G401.6 (cell line): Measurements from ENCODE around the gene EPHA5.

Source experiments
- FAIRE-seq: peaks from 2 replicates; lab custom pipeline; 2012; peaks lifted over from hg19 to GRCh38; lab: Jason Lieb, UNC

EPHA5 gene

DNA sequence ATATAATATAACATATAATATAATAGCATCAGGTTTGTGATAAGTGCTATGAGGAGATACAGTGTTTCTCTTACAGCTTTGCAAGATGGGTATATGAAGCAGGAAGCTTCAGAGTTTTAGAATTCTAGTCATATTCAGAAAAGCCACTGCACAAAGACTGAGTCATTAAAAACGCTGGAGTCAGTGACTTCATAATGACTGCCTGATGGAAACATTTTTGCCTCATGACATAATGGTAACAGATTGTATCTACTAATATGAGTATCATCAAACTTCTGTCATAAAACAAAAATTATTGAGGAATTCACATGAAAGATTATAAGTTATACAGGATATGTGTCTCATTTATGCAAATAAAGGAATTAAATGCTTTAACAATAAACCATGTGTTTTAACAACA is 46.8 kb downstream of the EPHA5 start:
- no peak for FAIRE-seq

DNA sequence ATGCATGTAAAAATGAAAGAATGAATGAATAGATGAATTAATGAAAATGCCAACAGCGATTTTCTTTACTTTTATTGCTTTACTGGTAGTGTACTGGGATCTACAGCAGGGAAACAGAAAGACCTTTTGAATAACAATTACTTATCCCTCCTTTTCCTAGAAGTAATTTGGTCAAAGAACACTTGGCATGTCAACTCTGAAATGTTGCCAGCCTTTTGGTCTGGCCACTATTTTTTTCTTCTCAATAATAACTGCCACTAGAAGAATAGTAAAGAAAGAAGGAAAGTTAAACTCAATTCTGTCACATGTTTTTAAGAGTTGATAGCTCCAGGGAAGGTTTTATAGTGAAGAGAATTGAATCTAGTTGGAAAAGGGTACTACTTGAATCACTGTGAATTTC is 52.9 kb downstream of the EPHA5 start:
- FAIRE-seq: no peak

DNA sequence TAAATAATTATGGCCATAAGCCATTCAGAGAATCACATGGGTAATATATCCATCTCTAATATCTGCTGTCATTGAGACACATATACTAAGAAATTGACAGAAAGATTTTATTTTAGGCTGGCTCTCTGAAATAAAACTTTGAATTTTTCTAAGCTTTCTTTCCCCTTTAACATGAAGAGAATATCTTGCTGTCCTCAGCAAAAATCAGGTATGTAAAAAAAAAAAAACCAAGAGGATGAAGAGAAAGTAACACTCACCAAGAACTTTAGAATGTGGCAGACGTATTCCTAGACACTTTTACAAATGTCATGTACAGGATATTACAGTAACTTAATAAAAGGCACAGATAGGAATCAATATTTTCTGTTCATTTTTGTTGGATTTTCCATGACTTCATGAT is 65.8 kb downstream of the EPHA5 start:
- FAIRE-seq: no peak

DNA sequence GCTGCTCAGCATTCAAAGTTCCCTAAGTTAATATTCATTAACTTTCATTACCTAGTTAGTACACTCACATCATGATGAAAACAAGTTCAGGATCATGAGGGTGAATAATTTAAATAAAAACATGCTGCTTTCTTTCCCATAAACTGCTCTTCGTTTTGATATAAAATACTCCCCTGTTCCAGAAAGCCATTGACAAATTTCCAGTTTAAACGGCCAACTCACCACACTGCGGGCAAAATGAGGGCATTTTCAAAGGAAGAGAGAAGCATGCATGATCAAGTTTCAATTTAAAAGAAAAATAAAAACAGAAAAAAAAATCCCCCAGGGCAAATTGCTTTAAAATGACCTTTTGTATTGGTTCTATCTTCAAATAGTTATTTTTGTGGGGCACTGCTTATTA is 69.6 kb downstream of the EPHA5 start:
- no peak for FAIRE-seq

DNA sequence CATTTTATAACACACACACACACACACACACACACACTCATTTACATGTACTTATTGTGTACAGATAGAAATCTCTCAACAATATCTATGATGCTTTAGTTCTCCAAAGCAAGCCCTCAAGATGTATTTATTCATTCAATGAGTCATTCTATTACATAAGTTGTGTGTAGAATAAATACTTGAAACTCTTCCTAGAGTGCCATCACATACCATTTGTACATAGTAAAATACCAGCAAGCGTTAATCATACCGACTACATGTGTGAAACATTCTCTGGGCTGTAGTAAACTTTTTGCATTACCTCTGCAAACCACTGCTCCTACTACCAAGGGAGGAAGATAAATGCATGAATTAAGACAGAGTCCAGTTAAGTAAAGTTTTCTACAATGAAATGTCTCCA is 70.9 kb downstream of the EPHA5 start:
- FAIRE-seq: no peak

DNA sequence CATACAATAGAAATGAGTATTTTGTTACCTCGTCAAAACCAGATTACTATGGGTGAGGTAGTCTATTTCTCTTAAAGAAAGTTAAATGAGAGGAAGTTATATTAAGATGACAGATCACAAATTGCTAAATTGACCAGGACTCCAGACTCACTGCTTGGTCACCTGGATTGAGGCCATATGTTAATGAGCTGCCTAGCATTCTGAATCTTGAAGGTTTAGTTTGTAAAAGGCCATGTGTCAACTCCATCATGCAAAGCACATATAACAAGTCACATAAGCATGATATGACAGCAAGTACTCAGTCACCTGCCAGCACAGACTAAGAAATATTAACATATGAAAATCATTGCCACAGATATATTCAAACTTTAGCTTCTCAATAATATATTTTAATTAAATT is 72.6 kb downstream of the EPHA5 start:
- FAIRE-seq: no peak

DNA sequence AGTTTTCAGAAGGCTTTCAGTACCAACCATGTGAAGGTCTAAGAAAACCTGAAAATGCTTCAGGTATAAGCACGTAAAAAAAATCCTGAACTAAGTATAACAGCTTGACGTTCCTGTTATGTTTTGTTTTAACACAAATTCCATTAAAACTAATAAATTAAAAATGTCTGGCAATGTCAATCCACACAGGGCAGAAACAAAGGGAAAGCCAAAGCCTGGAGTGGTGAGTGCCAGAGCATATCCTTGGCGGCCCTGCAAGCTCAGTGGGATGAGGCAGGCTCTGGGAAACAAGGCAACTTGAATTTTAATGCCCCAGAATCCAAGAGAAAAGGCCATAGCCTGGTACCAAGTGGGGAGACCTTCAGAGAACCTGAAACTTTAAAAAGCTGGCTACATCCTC is 78.2 kb downstream of the EPHA5 start:
- no peak for FAIRE-seq

DNA sequence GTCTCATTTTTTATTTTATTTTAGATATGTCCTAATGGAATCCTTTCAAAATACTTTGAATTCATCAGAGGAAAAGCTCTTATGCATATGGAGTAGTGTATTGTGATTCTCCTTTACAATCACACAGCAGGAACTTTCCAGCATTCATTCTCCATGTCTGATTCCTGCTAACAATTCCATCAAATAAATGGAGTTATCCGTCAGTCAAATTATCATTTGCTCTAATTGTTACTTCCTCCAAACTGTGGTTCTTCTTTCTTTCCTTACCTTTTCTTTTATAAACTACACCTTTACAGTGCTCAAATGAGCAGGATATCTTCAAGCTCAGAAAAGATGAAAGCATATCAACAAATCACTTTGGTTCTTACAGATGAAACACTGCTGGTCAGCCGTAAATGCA is 80.4 kb downstream of the EPHA5 start:
- no peak for FAIRE-seq

DNA sequence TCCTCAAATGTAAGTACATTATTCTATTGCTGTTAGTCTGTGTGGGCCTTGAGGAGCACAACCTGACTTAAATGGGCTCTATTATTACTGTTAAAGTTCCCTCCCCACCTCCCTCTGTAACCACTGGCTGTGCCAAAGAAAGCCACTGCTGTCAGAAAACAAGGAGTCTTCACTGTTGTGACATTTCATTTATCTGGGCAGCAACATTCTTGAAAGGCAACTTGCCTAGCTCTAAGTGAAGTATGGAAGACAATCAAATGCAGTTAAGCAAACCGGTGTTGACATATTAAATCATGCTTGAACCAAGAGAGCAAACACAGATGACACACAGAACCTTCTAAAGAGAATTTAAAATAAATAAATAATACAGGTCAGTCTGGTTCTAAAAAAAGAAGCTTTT is 81.0 kb downstream of the EPHA5 start:
- FAIRE-seq: no peak

DNA sequence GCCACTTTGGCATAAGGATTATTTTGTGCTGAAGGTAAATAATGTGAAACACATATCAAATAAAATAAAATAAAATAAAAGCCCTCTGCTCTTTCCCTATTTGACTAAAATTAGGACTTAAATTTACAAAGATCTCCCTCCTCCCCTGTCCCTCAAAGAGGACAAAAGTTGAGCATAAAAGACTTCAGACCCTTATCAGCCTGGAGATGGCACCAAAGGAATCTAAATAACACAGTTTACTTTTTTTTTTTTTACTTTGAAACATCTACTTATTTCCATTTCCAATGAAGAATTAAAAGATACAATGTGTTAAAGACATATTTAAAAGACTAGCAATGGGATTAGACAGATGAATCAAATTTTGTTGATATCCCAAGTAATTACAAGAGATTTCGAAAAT is 89.7 kb downstream of the EPHA5 start:
- peak; percentile 28 for FAIRE-seq

DNA sequence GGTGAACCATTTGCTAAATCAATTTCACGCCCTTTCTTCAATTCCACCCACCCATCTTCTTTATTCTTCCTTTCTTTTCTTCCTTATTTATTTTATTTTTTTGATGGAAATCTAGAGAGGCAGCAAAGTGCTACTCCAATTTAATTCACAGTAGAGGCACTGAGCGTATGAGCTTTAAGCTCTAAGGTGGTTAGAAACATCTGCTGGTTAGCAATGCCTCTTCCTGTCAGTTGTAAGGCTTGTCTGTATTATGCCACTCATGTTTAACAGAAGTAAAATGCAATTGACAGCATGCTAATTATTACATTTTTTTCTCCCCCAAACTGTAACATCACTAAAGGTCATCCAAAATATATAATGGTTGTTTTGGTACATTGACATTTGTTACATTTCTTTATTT is 103.8 kb downstream of the EPHA5 start:
- no peak for FAIRE-seq

DNA sequence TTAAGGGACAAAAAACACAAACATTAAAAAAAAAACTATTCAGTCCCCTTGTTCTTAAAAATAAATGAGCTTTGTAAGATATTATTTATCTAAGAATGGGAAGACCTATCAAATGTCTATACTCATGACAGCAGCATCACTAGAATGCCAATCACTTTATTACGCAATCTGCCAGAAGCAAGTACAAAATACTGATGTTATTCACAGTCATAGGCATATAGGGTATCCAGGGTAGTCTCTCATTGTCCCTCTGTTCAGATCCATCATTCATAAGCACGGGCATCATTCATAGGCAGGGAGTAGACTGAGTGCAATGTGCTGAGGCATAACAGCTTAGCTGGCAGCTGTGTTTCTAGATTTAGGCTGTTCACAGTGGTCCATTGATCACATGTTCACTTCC is 109.1 kb downstream of the EPHA5 start:
- FAIRE-seq: no peak

DNA sequence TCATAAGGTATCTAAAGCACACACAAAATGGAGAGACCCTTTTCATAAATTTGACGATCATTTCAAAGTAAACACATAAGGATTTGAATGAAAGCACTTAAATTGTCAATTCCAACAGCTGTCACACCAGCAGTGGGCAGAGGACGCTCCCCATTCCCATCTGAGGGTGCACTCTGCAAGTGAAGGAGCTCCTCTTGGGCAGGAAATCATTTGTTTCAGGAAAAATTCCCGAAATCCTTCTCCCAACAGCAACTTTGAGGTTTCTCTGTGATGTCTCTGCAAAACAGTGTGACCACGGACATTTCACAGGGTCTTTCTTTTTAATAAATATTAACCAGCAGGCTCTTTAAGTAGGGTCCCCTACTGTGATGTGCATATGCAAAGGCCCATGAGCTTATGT is 111.0 kb downstream of the EPHA5 start:
- FAIRE-seq: no peak

DNA sequence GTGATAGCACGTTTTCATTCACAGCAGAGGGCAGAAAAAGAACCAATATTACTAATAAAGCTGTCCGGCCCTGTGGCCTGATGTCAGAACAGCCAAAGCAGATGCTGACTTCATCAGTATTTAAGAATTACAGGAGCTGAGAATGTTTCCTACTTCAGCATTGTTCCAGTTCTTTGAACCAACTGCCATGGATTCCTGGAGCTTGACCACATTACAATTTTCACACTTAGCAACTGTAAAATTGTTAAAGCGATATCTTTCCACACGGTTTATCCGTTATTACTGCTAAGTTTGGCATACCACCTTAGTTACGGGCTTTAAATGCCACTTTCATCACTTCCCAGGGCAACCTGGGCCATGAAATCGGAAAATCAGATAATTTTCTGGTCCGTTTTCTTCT is 118.2 kb downstream of the EPHA5 start:
- no peak for FAIRE-seq

DNA sequence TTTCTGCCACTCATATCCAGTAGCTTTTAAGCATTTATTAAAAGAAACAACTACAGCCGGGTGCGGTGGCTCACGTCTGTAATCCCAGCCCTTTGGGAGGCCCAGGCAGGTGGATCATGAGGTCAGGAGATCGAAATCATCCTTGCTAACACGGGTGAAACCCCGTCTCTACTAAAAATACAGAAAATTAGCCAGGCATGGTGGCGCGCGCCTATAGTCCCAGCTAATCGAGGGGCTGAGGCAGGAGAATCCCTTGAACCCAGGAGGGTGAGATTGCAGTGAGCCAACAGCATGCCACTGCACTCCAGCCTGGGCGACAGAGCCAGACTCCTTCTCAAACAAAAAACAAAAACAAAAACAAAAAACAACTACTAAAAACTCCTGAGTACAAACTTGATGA is 119.8 kb downstream of the EPHA5 start:
- no peak for FAIRE-seq

DNA sequence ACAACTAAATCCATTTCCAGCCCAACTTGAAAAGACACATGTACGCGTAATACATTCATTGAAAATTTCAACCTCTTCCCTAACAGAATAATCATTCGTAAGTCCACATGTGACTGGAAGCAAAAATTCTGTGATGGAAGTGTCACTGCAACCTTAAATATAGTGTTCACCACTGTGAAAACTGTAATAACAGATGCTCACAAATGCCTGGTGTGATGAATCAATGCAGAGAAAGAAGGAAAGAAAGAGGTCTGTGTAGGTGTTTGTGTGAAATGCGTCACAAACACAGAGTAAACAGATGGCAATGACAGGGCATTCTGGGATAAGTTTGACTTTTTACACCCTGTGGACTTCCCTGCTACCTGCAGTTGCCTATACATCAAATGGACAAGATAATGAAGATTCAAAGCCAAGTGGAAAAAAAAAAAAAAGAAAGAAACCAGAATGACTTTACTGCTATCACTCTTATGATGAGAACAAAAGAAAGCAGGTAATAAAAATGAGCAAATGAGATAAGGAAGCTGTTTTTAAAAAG is 123.3 kb downstream of the EPHA5 start:
- FAIRE-seq: no peak

DNA sequence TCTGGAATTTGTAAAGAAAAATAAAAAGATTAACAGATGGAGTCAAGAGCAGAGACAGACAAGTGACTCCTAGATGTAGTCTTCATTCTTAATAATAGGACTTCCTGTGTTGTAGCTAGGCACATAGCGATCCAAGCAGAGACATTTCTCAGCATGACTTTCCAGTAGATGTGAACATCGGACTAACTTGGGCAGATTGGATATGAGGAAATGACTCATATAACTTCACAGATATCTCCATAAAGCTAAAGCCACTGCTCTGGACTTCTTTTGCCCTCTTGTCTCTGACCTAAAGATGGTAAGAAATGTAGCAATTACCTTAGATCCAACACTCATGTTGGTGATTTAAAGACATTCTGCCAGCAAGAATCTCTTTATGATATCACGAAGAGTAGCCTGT is 131.7 kb downstream of the EPHA5 start:
- no peak for FAIRE-seq

DNA sequence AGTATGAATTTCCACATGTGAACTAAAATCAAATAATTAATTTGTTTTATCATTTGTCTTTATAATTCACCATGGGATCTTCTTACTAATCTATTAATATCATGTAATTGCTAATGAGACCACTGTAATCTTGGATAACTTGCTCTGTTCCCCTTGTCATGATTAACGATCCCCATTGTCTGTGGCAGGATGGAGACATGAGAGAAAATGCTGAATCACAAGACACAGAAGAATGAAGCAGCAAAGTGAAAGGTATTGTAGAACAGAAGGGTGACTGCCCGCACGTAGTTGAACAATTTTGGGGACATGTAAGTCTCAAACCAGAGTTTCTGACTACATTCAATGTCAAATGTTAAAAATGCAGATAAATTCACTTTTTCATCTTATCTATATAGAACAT is 135.2 kb downstream of the EPHA5 start:
- FAIRE-seq: no peak

DNA sequence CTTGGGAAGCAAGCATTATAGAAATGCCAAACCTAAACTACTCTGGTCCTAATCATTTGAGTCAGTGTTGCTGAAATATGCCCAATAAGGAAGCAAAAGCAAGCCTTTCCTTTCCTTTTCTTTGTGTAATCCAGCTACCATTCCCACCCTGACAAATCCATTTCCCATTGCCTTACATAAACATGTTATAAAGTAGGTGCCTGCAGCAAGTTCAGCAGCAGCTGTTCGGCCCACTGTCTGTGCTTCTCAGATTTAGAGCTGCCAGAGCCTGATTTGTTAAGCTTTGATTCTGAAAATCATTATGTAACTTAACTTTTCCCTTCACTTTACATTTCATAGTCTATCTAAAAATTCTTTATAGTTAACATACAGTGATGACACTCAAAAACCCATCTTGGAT is 148.6 kb downstream of the EPHA5 start:
- no peak for FAIRE-seq

DNA sequence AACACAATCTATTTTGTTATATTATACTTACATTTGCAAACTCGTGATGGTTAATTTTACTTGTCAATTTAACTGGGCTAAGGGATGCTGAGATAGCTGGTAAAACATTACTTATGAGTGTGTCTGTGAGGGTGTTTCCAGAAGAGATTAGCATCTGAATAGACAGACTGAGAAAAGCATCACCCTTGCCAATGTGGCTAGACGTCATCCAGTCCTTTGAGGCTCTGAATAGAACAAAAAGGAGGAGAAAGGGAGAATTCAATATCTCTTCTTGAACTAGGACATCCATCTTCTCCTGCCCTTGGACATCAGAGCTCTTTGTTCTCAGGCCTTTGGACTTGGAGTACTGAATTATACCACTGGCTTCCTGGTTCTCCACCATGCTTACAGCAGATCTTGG is 154.6 kb downstream of the EPHA5 start:
- no peak for FAIRE-seq

DNA sequence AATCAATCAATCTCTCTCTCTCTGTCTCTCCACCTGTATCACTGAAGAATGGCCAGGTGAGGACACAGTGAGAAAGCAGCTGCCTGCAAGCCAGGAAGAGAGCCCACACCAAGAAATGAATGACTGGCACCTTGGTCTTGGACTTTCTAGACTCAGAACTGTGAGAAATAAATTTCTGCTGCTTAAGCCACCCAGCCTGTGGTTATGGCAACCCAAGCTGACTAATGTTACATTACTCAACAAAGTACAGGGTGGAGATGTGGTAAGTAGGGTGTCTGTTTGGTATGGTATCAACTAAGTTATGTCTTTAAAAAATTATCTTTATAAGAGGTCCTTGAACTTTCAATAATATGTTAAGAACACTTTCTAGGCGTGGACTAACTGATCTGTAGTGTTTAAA is 159.3 kb downstream of the EPHA5 start:
- FAIRE-seq: no peak

DNA sequence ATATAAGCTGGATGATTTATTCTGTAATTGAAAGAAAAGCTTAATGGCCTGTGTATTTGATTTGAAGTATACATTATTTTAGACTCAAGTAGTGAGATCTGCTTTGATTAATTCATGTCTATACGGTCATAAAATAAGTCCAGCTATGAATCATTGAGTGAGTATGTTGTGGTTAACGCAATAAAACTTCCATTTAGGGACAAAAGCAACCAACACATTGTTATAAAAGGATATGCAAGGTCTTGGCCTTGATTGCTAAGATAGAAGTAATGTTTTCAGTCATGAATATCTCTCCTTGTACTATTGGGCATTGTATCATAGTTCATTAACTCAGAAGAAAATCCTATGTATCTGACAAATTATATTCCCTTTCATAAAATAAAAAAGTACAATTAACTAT is 162.1 kb downstream of the EPHA5 start:
- peak; percentile 15 for FAIRE-seq

DNA sequence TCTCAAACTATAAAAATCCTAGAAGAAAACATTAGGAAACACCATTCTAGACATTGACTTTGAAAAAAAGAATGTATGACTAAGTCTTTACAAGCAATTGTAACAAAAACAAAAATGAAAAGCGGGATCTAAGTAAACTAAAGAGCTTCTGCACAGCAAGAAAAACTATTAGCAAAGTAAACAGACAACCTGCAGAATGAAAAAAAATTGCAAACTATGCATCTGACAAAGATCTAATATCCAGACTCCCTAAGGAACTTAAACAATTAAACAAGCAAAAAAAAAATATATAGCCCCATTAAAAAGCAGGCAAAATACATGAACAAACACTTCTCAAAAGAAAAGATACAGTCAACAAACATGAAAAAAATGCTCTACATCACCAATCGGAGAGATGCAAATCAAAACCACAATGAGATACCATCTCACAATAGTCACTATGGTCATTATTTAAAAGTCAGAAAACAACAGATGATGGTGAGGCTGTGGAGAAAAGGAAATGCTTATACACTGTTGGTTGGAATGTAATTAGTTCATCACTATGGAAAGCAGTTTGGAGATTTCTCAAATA is 168.1 kb downstream of the EPHA5 start:
- no peak for FAIRE-seq

DNA sequence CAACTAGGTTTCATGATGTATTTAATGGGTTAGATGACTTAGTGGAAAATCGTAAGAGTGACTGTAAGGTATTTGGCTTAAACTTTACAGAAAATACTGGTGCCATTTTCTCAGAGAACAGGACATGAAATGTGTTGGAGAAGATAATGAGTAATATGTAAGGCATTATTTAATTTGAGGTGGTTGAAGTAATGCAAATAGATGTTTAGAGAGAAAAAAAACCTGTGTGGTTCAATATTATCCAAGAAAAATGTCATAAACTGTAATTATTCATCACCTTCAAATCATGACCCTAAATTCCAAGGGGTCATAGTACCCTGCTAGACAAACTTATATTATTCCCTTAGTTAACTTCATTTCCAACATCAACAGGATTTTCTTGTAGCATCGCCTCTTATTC is 171.7 kb downstream of the EPHA5 start:
- no peak for FAIRE-seq

DNA sequence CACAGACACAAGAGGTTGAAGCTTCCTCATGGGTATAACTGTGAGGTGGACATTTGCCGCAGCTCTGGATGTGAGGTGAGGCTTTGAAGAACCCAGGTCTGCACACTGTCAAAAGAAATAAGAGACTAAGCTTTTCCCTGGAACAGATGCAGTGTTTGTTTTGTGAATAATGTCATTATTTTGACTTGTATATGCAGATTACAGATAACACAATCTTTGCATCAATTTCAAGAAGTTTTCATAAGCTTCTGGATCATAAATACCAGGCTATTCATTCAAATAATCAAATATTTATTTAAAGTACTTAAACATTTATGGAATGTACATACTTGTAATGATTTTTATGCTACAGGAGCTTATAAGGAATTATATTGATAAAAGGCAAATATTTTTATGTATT is 174.8 kb downstream of the EPHA5 start:
- FAIRE-seq: no peak
